SKM-1 (cell line): ENCODE results near the gene MMS22L.

Experiments used
- DNase-seq: peaks from one replicate; lab custom pipeline; 2025; ENCODE audit not compliant: unreplicated experiment; lab: John Stamatoyannopoulos, UW

MMS22L gene

GRCh38 chr6:97145691-97146090, 137.3 kb downstream of the MMS22L start:
- DNase-seq: no peak

GRCh38 chr6:97141756-97142155, 141.3 kb downstream of the MMS22L start:
- no peak for DNase-seq

DNA sequence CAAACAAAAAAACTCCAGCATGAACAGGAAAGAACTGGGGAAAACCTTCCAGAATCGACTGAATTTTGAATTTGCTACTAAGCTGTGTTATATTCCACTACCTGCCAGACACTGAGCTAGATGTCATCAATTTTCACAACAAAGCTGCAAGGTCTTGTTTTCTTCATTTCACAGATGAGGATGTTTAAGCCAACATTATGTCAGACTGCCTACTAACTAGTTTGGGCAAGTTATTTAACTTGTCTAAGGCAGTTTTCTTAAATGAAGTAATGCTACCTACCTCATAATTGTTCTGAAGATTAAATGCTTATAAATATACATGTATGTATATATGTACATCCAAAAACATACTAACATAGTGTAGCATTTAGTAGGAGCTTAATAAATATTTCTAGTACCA, 144.4 kb downstream of the MMS22L start:
- DNase-seq: no peak

- no peak for DNase-seq
These were observed 146.2 kb downstream of the MMS22L start for GRCh38 chr6:97136626-97137358.

DNA sequence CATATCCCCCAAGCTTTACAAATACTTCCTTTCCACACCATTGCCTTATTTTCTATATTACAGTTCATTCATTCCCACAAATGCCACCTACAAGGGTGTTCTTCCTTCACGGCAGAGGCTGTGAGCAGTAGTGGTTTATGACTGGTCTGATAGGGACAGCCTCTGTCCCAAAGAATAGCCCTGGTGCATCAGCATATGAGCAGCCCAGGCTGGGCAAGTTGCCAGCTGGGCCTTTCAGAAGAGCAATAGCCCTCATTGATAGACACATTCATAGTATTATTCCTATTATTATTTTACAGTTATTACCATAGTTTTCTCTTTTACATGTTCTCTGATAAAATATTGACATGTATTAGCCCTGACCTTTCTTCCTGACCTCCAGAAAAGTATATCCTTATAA, 149.9 kb downstream of the MMS22L start:
- DNase-seq: no peak

DNA sequence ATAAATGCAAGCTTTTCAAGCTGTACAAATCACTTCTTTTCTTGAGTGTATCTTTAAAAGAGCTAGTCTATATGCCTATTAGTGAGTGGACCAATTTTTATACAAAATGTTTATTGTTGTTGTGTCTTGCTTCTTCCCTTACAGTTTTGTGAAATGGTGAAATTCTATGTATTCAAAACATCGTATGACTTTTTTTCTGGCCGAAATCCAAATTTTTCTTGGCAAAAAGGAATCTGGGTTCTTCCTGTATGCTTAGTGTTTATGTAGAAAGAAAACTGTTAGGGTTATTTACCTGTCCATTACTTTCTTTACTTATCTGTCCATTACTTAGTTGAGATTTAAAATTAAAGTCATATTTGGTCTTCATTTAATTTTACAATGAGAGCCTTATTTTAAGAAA, 153.9 kb downstream of the MMS22L start:
- no peak for DNase-seq

DNA sequence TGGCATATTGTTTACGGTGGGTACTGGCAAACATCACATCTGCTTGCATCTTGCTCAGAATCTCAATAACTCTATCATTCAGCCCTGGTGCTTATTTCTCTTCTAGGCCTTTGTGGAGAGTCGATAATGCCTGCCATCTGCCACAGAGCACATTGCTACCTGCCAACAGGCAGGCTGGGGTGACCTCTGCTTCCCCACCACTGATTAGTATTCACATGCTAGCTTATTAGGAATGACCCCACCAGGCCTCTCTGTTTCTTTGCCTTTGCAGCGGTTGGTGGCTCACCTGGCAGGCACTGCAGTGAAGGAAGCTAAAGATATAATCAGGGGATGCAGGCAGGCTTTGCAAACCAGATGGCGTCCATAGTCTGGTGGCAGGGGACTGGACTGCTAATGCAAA, 154.5 kb downstream of the MMS22L start:
- no peak for DNase-seq

- DNase-seq: no peak
These were observed 159.4 kb downstream of the MMS22L start for GRCh38 chr6:97123652-97124051.

GRCh38 chr6:97123112-97123511, 159.9 kb downstream of the MMS22L start:
- DNase-seq: no peak

DNA sequence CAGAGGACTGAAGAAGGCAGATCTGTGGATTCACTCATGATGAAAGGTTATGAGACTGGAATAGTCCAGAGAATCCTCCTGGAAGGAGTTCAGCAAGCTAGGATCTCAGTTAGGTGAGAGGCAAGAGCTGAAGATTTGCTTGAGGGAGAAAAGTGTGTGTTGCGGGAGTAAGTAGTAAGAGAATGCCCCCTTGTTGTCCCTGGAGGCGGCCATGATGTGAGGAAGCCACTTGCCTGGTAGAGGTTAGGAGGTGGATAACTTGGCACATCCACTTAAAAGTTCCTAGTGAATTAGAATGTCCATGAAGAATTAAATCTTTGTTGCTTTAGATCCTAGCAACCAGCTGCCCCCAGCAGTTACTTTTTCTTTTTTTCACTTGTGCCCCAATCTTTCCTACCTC, 162.5 kb downstream of the MMS22L start:
- DNase-seq: no peak

DNA sequence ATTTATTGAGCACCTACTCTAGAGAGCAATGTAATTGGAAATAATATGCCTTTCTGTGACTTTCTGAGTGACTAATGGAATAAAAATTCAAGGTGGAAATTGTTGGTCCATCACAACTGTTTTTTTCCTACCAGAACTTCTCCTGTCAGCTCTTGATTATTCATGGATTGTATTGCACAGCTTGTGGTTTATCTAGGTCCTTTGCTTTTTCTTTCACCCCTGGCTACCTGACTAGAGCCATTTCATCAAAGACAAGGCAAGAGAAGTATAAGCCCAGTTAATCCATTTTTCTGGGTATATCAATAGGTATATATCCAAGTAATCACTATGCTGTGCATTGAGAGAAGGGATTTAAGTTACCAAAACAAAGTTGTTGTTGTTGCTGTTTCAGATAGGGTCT, 168.4 kb downstream of the MMS22L start:
- DNase-seq: no peak

DNA sequence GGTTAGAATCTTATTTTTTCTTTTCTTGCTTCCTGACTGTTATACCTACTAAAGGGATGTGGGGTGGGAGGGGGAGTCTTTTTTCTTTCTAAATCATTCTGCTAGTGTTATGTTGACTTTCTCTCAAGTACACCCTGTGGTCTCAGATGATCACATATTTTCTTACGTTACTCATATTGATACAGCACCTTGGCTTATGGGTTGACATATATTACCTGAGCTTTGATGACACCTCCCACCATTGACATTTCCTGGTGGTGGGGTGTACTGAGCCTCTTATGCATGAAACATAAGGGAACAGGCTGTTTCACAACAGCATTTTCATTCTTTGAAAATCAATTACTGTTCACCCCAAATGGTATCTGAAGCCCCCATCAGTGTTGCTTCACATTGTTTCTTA, 169.8 kb downstream of the MMS22L start:
- DNase-seq: no peak

GRCh38 chr6:97111243-97111642, 171.8 kb downstream of the MMS22L start:
- no peak for DNase-seq

- DNase-seq: no peak
These were observed 172.4 kb downstream of the MMS22L start for GRCh38 chr6:97110626-97111025.

GRCh38 chr6:97110149-97110548, 172.9 kb downstream of the MMS22L start:
- no peak for DNase-seq

GRCh38 chr6:97109444-97109843, 173.6 kb downstream of the MMS22L start:
- DNase-seq: no peak

GRCh38 chr6:97102145-97102790, 180.7 kb downstream of the MMS22L start:
- no peak for DNase-seq

DNA sequence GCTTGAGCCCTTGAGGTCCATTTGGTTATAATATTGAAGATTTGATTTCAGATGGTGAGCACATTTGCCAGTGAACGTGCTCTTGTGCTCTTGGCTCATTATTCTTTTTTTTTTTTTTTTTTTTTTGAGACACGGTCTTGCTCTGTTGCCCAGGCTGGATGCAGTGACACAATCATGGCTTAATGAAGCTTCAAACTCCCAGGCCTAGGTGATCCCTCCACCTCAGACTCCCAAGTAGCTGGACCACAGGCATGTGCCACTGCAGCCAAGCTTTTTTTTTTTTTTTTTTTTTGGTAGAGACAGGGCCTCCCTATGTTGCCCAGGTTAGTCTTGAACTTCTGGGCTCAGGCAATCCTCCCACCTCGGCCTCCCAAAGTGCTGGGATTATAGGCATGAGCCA, 182.3 kb downstream of the MMS22L start:
- no peak for DNase-seq

- no peak for DNase-seq
These were observed 185.7 kb downstream of the MMS22L start for GRCh38 chr6:97097068-97098047.

DNA sequence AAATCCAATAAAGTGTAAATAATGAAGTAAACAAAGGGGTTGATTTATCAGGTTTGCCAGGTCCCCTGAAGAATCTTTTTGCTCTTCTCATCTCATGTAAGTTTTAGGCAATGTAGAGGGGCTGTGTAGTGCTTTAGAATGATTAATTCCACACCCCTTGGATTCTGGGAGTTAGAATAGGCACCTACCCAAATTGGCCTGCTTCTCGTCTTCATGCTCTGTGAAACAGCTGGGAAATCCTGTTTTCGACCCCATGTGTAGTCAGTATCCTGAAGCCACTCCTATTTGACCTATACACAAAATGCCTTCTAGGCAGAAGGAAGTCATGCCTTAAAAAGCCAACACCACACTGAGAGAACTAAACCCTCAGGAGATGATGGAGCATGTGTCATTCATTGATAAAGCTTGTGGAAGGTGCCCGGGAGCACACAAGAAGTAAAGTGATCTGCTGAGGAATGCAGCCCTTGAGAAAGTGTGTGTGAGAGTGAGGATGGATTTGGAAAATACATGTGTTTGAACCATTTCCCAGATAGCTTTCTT, 187.6 kb downstream of the MMS22L start:
- DNase-seq: no peak

- no peak for DNase-seq
These were observed 188.6 kb downstream of the MMS22L start for GRCh38 chr6:97094376-97094775.
